ENCODE data around the gene DPYD.

DPYD gene

GRCh38 chr1:97071173-97071572 lies 849.7 kb downstream of the DPYD start:
- H3K9me2 ChIP-seq (ENCODE audit: low read depth, low read length): no peaks in the 10 kb centered on the region
- no peak for TF ChIP-seq EZH2 (IDR thresholded peaks at IDR 0.05; ENCODE audit: borderline replicate concordance, low read length)
- TF ChIP-seq, protein P1, sequence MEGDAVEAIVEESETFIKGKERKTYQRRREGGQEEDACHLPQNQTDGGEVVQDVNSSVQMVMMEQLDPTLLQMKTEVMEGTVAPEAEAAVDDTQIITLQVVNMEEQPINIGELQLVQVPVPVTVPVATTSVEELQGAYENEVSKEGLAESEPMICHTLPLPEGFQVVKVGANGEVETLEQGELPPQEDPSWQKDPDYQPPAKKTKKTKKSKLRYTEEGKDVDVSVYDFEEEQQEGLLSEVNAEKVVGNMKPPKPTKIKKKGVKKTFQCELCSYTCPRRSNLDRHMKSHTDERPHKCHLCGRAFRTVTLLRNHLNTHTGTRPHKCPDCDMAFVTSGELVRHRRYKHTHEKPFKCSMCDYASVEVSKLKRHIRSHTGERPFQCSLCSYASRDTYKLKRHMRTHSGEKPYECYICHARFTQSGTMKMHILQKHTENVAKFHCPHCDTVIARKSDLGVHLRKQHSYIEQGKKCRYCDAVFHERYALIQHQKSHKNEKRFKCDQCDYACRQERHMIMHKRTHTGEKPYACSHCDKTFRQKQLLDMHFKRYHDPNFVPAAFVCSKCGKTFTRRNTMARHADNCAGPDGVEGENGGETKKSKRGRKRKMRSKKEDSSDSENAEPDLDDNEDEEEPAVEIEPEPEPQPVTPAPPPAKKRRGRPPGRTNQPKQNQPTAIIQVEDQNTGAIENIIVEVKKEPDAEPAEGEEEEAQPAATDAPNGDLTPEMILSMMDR (IDR thresholded peaks at IDR 0.05; ENCODE audit: low read length): no peak
- no peaks in the 10 kb centered on the region for H4K20me1 ChIP-seq (ENCODE audit: insufficient read depth, low read length)
- H3K9ac ChIP-seq (ENCODE audit: low read length): no peak overlapping the region
- no peak overlapping the region for H3K4me2 ChIP-seq (ENCODE audit: low read length)
- no peaks in the 10 kb centered on the region for H3K4me1 ChIP-seq (ENCODE audit: insufficient read depth, low read length, severe bottlenecking)
- H3K36me3 ChIP-seq (ENCODE audit: insufficient read depth, low read length): no peaks in the 10 kb centered on the region
- no peak overlapping the region for H3K4me3 ChIP-seq (ENCODE audit: low read depth, low read length, poor library complexity, severe bottlenecking)
- H3K79me2 ChIP-seq (ENCODE audit: insufficient read depth, low read length): no peaks in the 10 kb centered on the region
- no peaks in the 10 kb centered on the region for H3F3A ChIP-seq (ENCODE audit: insufficient read depth, low read length)
- H3K9me3 ChIP-seq (ENCODE audit: low read length): no peaks in the 10 kb centered on the region
- H3K27ac ChIP-seq (ENCODE audit: low read depth, low read length, poor library complexity, severe bottlenecking): no peak overlapping the region
- H2AFZ ChIP-seq (ENCODE audit: low read length): no peak overlapping the region
- no peaks in the 10 kb centered on the region for H3K27me3 ChIP-seq (ENCODE audit: insufficient read depth, low read length)

DNA sequence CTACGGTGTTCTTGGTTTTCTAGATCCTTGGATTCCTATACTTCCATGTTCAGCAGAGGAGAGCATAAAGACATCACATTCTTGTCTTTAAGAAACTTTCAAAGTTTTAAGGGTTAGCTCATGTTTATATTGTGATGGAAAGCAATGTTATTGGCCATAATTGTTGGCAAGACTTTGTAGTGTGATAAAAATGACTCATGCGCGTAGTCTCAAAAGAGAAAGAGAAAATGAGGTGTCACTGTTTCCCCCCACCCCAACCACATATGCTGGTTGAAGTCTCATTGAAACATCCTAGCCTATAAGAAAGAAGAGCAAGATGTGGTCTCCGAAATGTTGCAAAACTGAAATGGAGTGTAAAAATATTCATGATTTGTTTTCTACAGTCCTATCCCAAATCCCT lies 850.5 kb downstream of the DPYD start:
- no peak overlapping the region for H3K4me2 ChIP-seq (ENCODE audit: low read length)
- no peaks in the 10 kb centered on the region for H3K9me2 ChIP-seq (ENCODE audit: low read depth, low read length)
- no peak overlapping the region for H2AFZ ChIP-seq (ENCODE audit: low read length)

GRCh38 chr1:97069312-97069711 lies 851.5 kb downstream of the DPYD start:
- Histone ChIP-seq H3K27ac (ENCODE audit: low read depth, low read length, poor library complexity, severe bottlenecking) (no peak overlapping the region), H4K20me1 (ENCODE audit: insufficient read depth, low read length) (no peaks in the 10 kb centered on the region), H3K9me3 (ENCODE audit: low read length) (no peaks in the 10 kb centered on the region), H3F3A (ENCODE audit: insufficient read depth, low read length) (no peaks in the 10 kb centered on the region), H3K79me2 (ENCODE audit: insufficient read depth, low read length) (no peaks in the 10 kb centered on the region), H3K36me3 (ENCODE audit: insufficient read depth, low read length) (no peaks in the 10 kb centered on the region), H3K9me2 (ENCODE audit: low read depth, low read length) (no peaks in the 10 kb centered on the region), H3K27me3 (ENCODE audit: insufficient read depth, low read length) (no peaks in the 10 kb centered on the region), H2AFZ (ENCODE audit: low read length) (no peak overlapping the region), H3K4me1 (ENCODE audit: insufficient read depth, low read length, severe bottlenecking) (no peaks in the 10 kb centered on the region), H3K9ac (ENCODE audit: low read length) (no peak overlapping the region), H3K4me3 (ENCODE audit: low read depth, low read length, poor library complexity, severe bottlenecking) (no peak overlapping the region), H3K4me2 (ENCODE audit: low read length) (no peak overlapping the region)
- TF ChIP-seq, protein P1 (IDR thresholded peaks at IDR 0.05; ENCODE audit: low read length): no peak

More for the DNA sequence above, 850.5 kb downstream of the DPYD start:
- H3K9me3 ChIP-seq (ENCODE audit: low read length): no peaks in the 10 kb centered on the region
- no peaks in the 10 kb centered on the region for H4K20me1 ChIP-seq (ENCODE audit: insufficient read depth, low read length)
- TF ChIP-seq, protein P1 (IDR thresholded peaks at IDR 0.05; ENCODE audit: low read length): no peak
- TF ChIP-seq EZH2 (IDR thresholded peaks at IDR 0.05; ENCODE audit: borderline replicate concordance, low read length): no peak
- H3F3A ChIP-seq (ENCODE audit: insufficient read depth, low read length): no peaks in the 10 kb centered on the region
- no peak overlapping the region for H3K27ac ChIP-seq (ENCODE audit: low read depth, low read length, poor library complexity, severe bottlenecking)
- no peaks in the 10 kb centered on the region for H3K79me2 ChIP-seq (ENCODE audit: insufficient read depth, low read length)
- H3K4me3 ChIP-seq (ENCODE audit: low read depth, low read length, poor library complexity, severe bottlenecking): no peak overlapping the region
- no peaks in the 10 kb centered on the region for H3K36me3 ChIP-seq (ENCODE audit: insufficient read depth, low read length)
- no peak overlapping the region for H3K9ac ChIP-seq (ENCODE audit: low read length)
- H3K27me3 ChIP-seq (ENCODE audit: insufficient read depth, low read length): no peaks in the 10 kb centered on the region
- no peaks in the 10 kb centered on the region for H3K4me1 ChIP-seq (ENCODE audit: insufficient read depth, low read length, severe bottlenecking)

Data from OCI-LY1 (cell line).